ENCODE data around the gene APEX1.

APEX1 gene

GRCh38 chr14:20460458-20461224, 5.6 kb downstream of the APEX1 start:
- no peaks in the 10 kb centered on the region for H3K9me3 ChIP-seq (ENCODE audit: insufficient read depth, low read length, severe bottlenecking)
- ATAC-seq (ENCODE audit: insufficient read depth, low read depth), result peak; percentile 1; the same call in 2 of the 3 replicates
- H3K4me3 ChIP-seq (ENCODE audit: low read depth in 1 of 2, low read length in 2 of 2), result peak overlapping the region; percentile 76 to 86
- peaks cover 60% of the 10 kb centered on the region for H3K4me1 ChIP-seq (ENCODE audit: insufficient read depth, low read length)
- peak; percentile 54 for DNase-seq
- peak overlapping the region; percentile 94 for H3K4me2 ChIP-seq (ENCODE audit: insufficient read depth, low read length)
- peak overlapping the region; percentile 90 for H3K9ac ChIP-seq (ENCODE audit: low read depth, low read length)
- H3K79me2 ChIP-seq (ENCODE audit: insufficient read depth, low read length), result peaks cover 56% of the 10 kb centered on the region
- no peaks in the 10 kb centered on the region for H3K27me3 ChIP-seq (ENCODE audit: insufficient read depth, low read length, poor library complexity)
- TF ChIP-seq CTCF (IDR thresholded peaks at IDR 0.05; ENCODE audit: borderline replicate concordance, extremely low read depth, low read length, poor library complexity, severe bottlenecking), result no peak
- no peak for TF ChIP-seq EZH2 (IDR thresholded peaks at IDR 0.05; ENCODE audit: borderline replicate concordance, low read depth, low read length, severe bottlenecking)
- peak overlapping the region; percentile 64 for H2AFZ ChIP-seq (ENCODE audit: low read depth, low read length)
- H4K20me1 ChIP-seq (ENCODE audit: insufficient read depth, low read length), result peaks cover 27% of the 10 kb centered on the region
- H3K27ac ChIP-seq (ENCODE audit: low read length), result peak overlapping the region; percentile 78
- peaks cover 53% of the 10 kb centered on the region for H3K36me3 ChIP-seq (ENCODE audit: insufficient read depth, low read length)

GRCh38 chr14:20461225-20462141, 6.5 kb downstream of the APEX1 start, which contains the start of gene PIP4P1:
Gene PIP4P1, minus strand, starts transcription at chr14:20461434. Its CDS starts 109 bp downstream, at chr14:20461325.
- Histone ChIP-seq H3K36me3 (ENCODE audit: insufficient read depth, low read length) (peaks cover 46% of the 10 kb centered on the region), H3K9ac (ENCODE audit: low read depth, low read length) (peak within 1 kb of the TSS; percentile 90), H3K27ac (ENCODE audit: low read length) (peak within 1 kb of the TSS; percentile 94), H2AFZ (ENCODE audit: low read depth, low read length) (peak within 1 kb of the TSS; percentile 64), H3K9me3 (ENCODE audit: insufficient read depth, low read length, severe bottlenecking) (no peaks in the 10 kb centered on the region), H3K4me3 (ENCODE audit: low read depth in 1 of 2, low read length in 2 of 2) (peak within 1 kb of the TSS; percentile 76 to 86), H3K27me3 (ENCODE audit: insufficient read depth, low read length, poor library complexity) (no peaks in the 10 kb centered on the region), H3K4me1 (ENCODE audit: insufficient read depth, low read length) (peaks cover 52% of the 10 kb centered on the region), H3K79me2 (ENCODE audit: insufficient read depth, low read length) (peaks cover 47% of the 10 kb centered on the region), H3K4me2 (ENCODE audit: insufficient read depth, low read length) (peak within 1 kb of the TSS; percentile 94), H4K20me1 (ENCODE audit: insufficient read depth, low read length) (peaks cover 27% of the 10 kb centered on the region)
- peak; percentile 99 for DNase-seq
- ATAC-seq (ENCODE audit: insufficient read depth, low read depth), result peak; percentile 93
- TF ChIP-seq CTCF (IDR thresholded peaks at IDR 0.05; ENCODE audit: borderline replicate concordance, extremely low read depth, low read length, poor library complexity, severe bottlenecking) (no peak), EZH2 (IDR thresholded peaks at IDR 0.05; ENCODE audit: borderline replicate concordance, low read depth, low read length, severe bottlenecking) (peak; percentile 52)

GRCh38 chr14:20468764-20469241, 13.8 kb downstream of the APEX1 start:
- Histone ChIP-seq H3K27ac (ENCODE audit: low read length) (peak overlapping the region; percentile 82; the same call in 1 of the 2 replicates), H3K36me3 (ENCODE audit: insufficient read depth, low read length) (peaks cover 23% of the 10 kb centered on the region), H4K20me1 (ENCODE audit: insufficient read depth, low read length) (peaks cover 13% of the 10 kb centered on the region; the same call in 1 of the 2 replicates), H3K27me3 (ENCODE audit: insufficient read depth, low read length, poor library complexity) (no peaks in the 10 kb centered on the region), H3K9ac (ENCODE audit: low read depth, low read length) (peak overlapping the region; percentile 71), H3K4me3 (ENCODE audit: low read depth in 1 of 2, low read length in 2 of 2) (peak overlapping the region; percentile 60 to 73; a peak in 3 of 4 replicates), H3K4me2 (ENCODE audit: insufficient read depth, low read length) (peak overlapping the region; percentile 83), H3K4me1 (ENCODE audit: insufficient read depth, low read length) (peaks cover 34% of the 10 kb centered on the region), H3K9me3 (ENCODE audit: insufficient read depth, low read length, severe bottlenecking) (no peaks in the 10 kb centered on the region), H2AFZ (ENCODE audit: low read depth, low read length) (peak overlapping the region; percentile 79), H3K79me2 (ENCODE audit: insufficient read depth, low read length) (peaks cover 41% of the 10 kb centered on the region)
- no peak for DNase-seq
- ATAC-seq (ENCODE audit: insufficient read depth, low read depth), result no peak
- no peak for TF ChIP-seq EZH2 (IDR thresholded peaks at IDR 0.05; ENCODE audit: borderline replicate concordance, low read depth, low read length, severe bottlenecking)
- TF ChIP-seq CTCF (IDR thresholded peaks at IDR 0.05; ENCODE audit: borderline replicate concordance, extremely low read depth, low read length, poor library complexity, severe bottlenecking), result peak; percentile 0
